Measurements from ENCODE around the gene ELMOD3.

Gene ELMOD3

GRCh38 chr2:85419009-85419675 lies 64.6 kb downstream of the ELMOD3 start:
- Histone ChIP-seq H3K9ac (ENCODE audit: low read depth, low read length, poor library complexity, severe bottlenecking) (peak overlapping the region; percentile 80), H3K79me2 (ENCODE audit: insufficient read depth, low read length) (peaks cover 8% of the 10 kb centered on the region; the same call in 1 of the 2 replicates), H4K20me1 (ENCODE audit: insufficient read depth, low read length, poor library complexity, severe bottlenecking) (no peaks in the 10 kb centered on the region), H3K4me1 (ENCODE audit: insufficient read depth, low read length, poor library complexity, severe bottlenecking) (peaks cover 45% of the 10 kb centered on the region), H2AFZ (ENCODE audit: low read length) (peak overlapping the region; percentile 99; the same call in 1 of the 2 replicates), H3K4me2 (ENCODE audit: low read depth, low read length, poor library complexity, severe bottlenecking) (peak overlapping the region; percentile 92), H3K9me2 (replicated peaks; ENCODE audit: low read depth, low read length) (no peaks in the 10 kb centered on the region), H3K27me3 (ENCODE audit: insufficient read depth, low read length, poor library complexity, severe bottlenecking) (no peaks in the 10 kb centered on the region), H3K4me3 (ENCODE audit: low read length, poor library complexity, severe bottlenecking) (peak overlapping the region; percentile 85), H3K36me3 (ENCODE audit: insufficient read depth, low read length) (no peaks in the 10 kb centered on the region), H3F3A (ENCODE audit: low read depth) (no peaks in the 10 kb centered on the region), H3K9me3 (ENCODE audit: insufficient read depth, low read depth, low read length) (no peaks in the 10 kb centered on the region)
- no peak for TF ChIP-seq EZH2phosphoT487 (IDR thresholded peaks at IDR 0.05; ENCODE audit: borderline replicate concordance)
- no peak for TF ChIP-seq CTCF (conservative IDR thresholded peaks at IDR 0.05; ENCODE audit: low read length)

GRCh38 chr2:85420536-85421259 lies 66.1 kb downstream of the ELMOD3 start:
- Histone ChIP-seq H2AFZ (ENCODE audit: low read length) (peak overlapping the region; percentile 89), H3K9ac (ENCODE audit: low read depth, low read length, poor library complexity, severe bottlenecking) (peak overlapping the region; percentile 55), H3K36me3 (ENCODE audit: insufficient read depth, low read length) (no peaks in the 10 kb centered on the region), H3K79me2 (ENCODE audit: insufficient read depth, low read length) (peaks cover 8% of the 10 kb centered on the region; the same call in 1 of the 2 replicates), H3K9me3 (ENCODE audit: insufficient read depth, low read depth, low read length) (no peaks in the 10 kb centered on the region), H4K20me1 (ENCODE audit: insufficient read depth, low read length, poor library complexity, severe bottlenecking) (no peaks in the 10 kb centered on the region), H3K9me2 (replicated peaks; ENCODE audit: low read depth, low read length) (no peaks in the 10 kb centered on the region), H3F3A (ENCODE audit: low read depth) (no peaks in the 10 kb centered on the region), H3K27me3 (ENCODE audit: insufficient read depth, low read length, poor library complexity, severe bottlenecking) (no peaks in the 10 kb centered on the region), H3K4me1 (ENCODE audit: insufficient read depth, low read length, poor library complexity, severe bottlenecking) (peaks cover 40% of the 10 kb centered on the region), H3K4me2 (ENCODE audit: low read depth, low read length, poor library complexity, severe bottlenecking) (peak overlapping the region; percentile 71), H3K4me3 (ENCODE audit: low read length, poor library complexity, severe bottlenecking) (peak overlapping the region; percentile 65)
- TF ChIP-seq EZH2phosphoT487 (IDR thresholded peaks at IDR 0.05; ENCODE audit: borderline replicate concordance) (no peak), CTCF (conservative IDR thresholded peaks at IDR 0.05; ENCODE audit: low read length) (peak; percentile 99)

GRCh38 chr2:85421260-85422071 lies 66.9 kb downstream of the ELMOD3 start:
- H3K79me2 ChIP-seq (ENCODE audit: insufficient read depth, low read length) = peaks cover 8% of the 10 kb centered on the region; the same call in 1 of the 2 replicates
- H3K4me1 ChIP-seq (ENCODE audit: insufficient read depth, low read length, poor library complexity, severe bottlenecking) = peaks cover 40% of the 10 kb centered on the region
- H4K20me1 ChIP-seq (ENCODE audit: insufficient read depth, low read length, poor library complexity, severe bottlenecking) = no peaks in the 10 kb centered on the region
- H3K36me3 ChIP-seq (ENCODE audit: insufficient read depth, low read length) = no peaks in the 10 kb centered on the region
- H3K9ac ChIP-seq (ENCODE audit: low read depth, low read length, poor library complexity, severe bottlenecking) = peak overlapping the region; percentile 40
- peak overlapping the region; percentile 89 for H2AFZ ChIP-seq (ENCODE audit: low read length)
- H3K4me2 ChIP-seq (ENCODE audit: low read depth, low read length, poor library complexity, severe bottlenecking) = peak overlapping the region; percentile 71
- H3F3A ChIP-seq (ENCODE audit: low read depth) = no peaks in the 10 kb centered on the region
- H3K27me3 ChIP-seq (ENCODE audit: insufficient read depth, low read length, poor library complexity, severe bottlenecking) = no peaks in the 10 kb centered on the region
- TF ChIP-seq CTCF (conservative IDR thresholded peaks at IDR 0.05; ENCODE audit: low read length) (no peak), EZH2phosphoT487 (IDR thresholded peaks at IDR 0.05; ENCODE audit: borderline replicate concordance) (no peak)
- H3K9me2 ChIP-seq (replicated peaks; ENCODE audit: low read depth, low read length) = no peaks in the 10 kb centered on the region
- H3K9me3 ChIP-seq (ENCODE audit: insufficient read depth, low read depth, low read length) = no peaks in the 10 kb centered on the region
- H3K4me3 ChIP-seq (ENCODE audit: low read length, poor library complexity, severe bottlenecking) = no peak overlapping the region
